HEK293T (cell line): ENCODE results near the gene RPS17.

Experiments
- ARNT ChIP-seq: fragments of 450-650 bp; IDR thresholded peaks from 2 replicates; pipeline ENCODE4 v1.6.1; 2017; ENCODE audit warnings: mild to moderate bottlenecking
- BHLHE40 ChIP-seq: fragments of 450-650 bp; IDR thresholded peaks from 2 replicates; pipeline ENCODE4 v1.6.1; 2016; ENCODE audit warnings: mild to moderate bottlenecking, moderate library complexity, borderline replicate concordance
- ELF4 ChIP-seq: fragments of 450-650 bp; IDR thresholded peaks from 2 replicates; pipeline ENCODE4 v1.6.1; 2017; ENCODE audit warnings: antibody characterized with exemption
- FOXA1 ChIP-seq: fragments of 450-650 bp; IDR thresholded peaks from 2 replicates; pipeline ENCODE4 v1.6.1; 2016; ENCODE audit warnings: mild to moderate bottlenecking
- FOXK2 ChIP-seq: fragments of 450-650 bp; IDR thresholded peaks from 2 replicates; pipeline ENCODE4 v1.6.1; 2016; ENCODE audit warnings: mild to moderate bottlenecking
- FOXM1 ChIP-seq: fragments of 450-650 bp; IDR thresholded peaks from 2 replicates; pipeline ENCODE4 v1.6.1; 2017; ENCODE audit warnings: mild to moderate bottlenecking, borderline replicate concordance
- L3MBTL2 ChIP-seq: fragments of 450-650 bp; conservative IDR thresholded peaks from 2 replicates; pipeline ENCODE4 v1.6.1; 2016; ENCODE audit warnings: mild to moderate bottlenecking
- SP1 ChIP-seq: fragments of 450-650 bp; IDR thresholded peaks from 2 replicates; pipeline ENCODE4 v1.6.1; 2017
- ZNF384 ChIP-seq: fragments of 450-650 bp; IDR thresholded peaks from 2 replicates; pipeline ENCODE4 v1.6.1; 2016

- TF ChIP-seq FOXK2 (no peak), ARNT (no peak), SP1 (no peak), BHLHE40 (no peak), FOXM1 (no peak), L3MBTL2 (no peak), ELF4 (no peak), ZNF384 (no peak), FOXA1 (no peak)
Measured at GRCh38 chr15:82548700-82549099, 8.4 kb upstream of the RPS17 start.
